H1 (cell line): ENCODE results near the gene C1QTNF7. TPM values are rescaled to one million over a fixed set of nuclear protein-coding genes. Genes with fewer than 3 reads are reported as not detected.

Experiments
- CTCF ChIA-PET: fragments of 300-600 bp; sonication (Branson Sonifier 250); formaldehyde crosslinking; loops from one replicate; lab custom pipeline; 2021; ENCODE audit not compliant: partially characterized antibody; lab: Charles Lee
- POLR2A ChIA-PET: fragments of 300-600 bp; sonication (Branson Sonifier 250); formaldehyde crosslinking; loops from one replicate; lab custom pipeline; 2021; ENCODE audit warnings: inconsistent platforms; ENCODE audit not compliant: partially characterized antibody; lab: Charles Lee
- DNase-seq, 2 experiments: peaks; one replicate each; pipeline versions ENCODE4 v3.0.0 to v3.0.0-alpha.2; 2010 to 2022; ENCODE audit warnings: low spot score in 2 of 2, low read depth in 1 of 2, mixed read lengths in 1 of 2
- FAIRE-seq: peaks from 2 replicates; lab custom pipeline; 2011; peaks lifted over from hg19 to GRCh38; lab: Jason Lieb, UNC
- H2AFZ ChIP-seq: 2 replicates; pipeline ENCODE4 v1.8.1; 2012; ENCODE audit warnings: low read length, inconsistent platforms
- H2AK5ac ChIP-seq: 2 replicates; pipeline ENCODE4 v1.6.1; 2013; ENCODE audit warnings: low read depth, low read length
- H2BK120ac ChIP-seq: replicated peaks from 2 replicates; pipeline ENCODE3; 2013; ENCODE audit warnings: low read depth, low read length, inconsistent platforms
- H2BK12ac ChIP-seq: 2 replicates; pipeline ENCODE4 v1.6.1; 2013; ENCODE audit warnings: low read depth, low read length
- H2BK15ac ChIP-seq: 2 replicates; pipeline ENCODE4 v1.6.1; 2013; ENCODE audit warnings: low read length
- H2BK20ac ChIP-seq: 2 replicates; pipeline ENCODE4 v1.6.1; 2013; ENCODE audit warnings: low read length
- H2BK5ac ChIP-seq: 2 replicates; pipeline ENCODE4 v1.6.1; 2013; ENCODE audit warnings: low read depth, low read length
- H3K14ac ChIP-seq: 2 replicates; pipeline ENCODE4 v1.6.1; 2013; ENCODE audit warnings: inconsistent platforms; ENCODE audit not compliant: insufficient read length
- H3K18ac ChIP-seq: 2 replicates; pipeline ENCODE4 v1.6.1; 2013; ENCODE audit warnings: low read length; ENCODE audit errors: extremely low read depth
- H3K23ac ChIP-seq: 2 replicates; pipeline ENCODE4 v1.6.1; 2013; ENCODE audit warnings: inconsistent platforms; ENCODE audit not compliant: insufficient read length
- H3K23me2 ChIP-seq: 2 replicates; pipeline ENCODE4 v1.6.1; 2013; ENCODE audit warnings: low read depth, low read length
- H3K27ac ChIP-seq: 2 replicates; pipeline ENCODE4 v1.6.1; 2011; ENCODE audit warnings: low read depth, low read length, inconsistent platforms
- H3K27me3 ChIP-seq, 4 experiments: replicated peaks in 1 of 4; 1 replicate in 1 of 4; 2 replicates in 3 of 4; pipeline versions ENCODE4 v1.6.1 to v1.8.1; 2011 to 2013; ENCODE audit warnings: low read length in 3 of 4, mild to moderate bottlenecking in 3 of 4, inconsistent platforms in 2 of 4, mixed read lengths in 2 of 4, moderate library complexity in 1 of 4; ENCODE audit not compliant: control insufficient read depth in 3 of 4, insufficient read depth in 3 of 4; ENCODE audit errors: extremely low read depth in 1 of 4
- H3K36me3 ChIP-seq, 4 experiments: 2 replicates each; pipeline versions ENCODE4 v1.6.1 to v1.8.1; 2011 to 2013; ENCODE audit warnings: mild to moderate bottlenecking in 4 of 4, low read length in 3 of 4, moderate library complexity in 2 of 4, control low read depth in 1 of 4, inconsistent platforms in 1 of 4; ENCODE audit not compliant: insufficient read depth in 4 of 4, control insufficient read depth in 2 of 4
- H3K4ac ChIP-seq: replicated peaks from 2 replicates; pipeline ENCODE3; 2013; ENCODE audit warnings: low read length, low read depth, mixed read lengths, inconsistent platforms; ENCODE audit not compliant: insufficient read length
- H3K4me1 ChIP-seq, 4 experiments: replicated peaks in 1 of 4; 1 replicate in 1 of 4; 2 replicates in 3 of 4; pipeline versions ENCODE4 v1.6.1 to v1.8.1; 2011 to 2013; ENCODE audit warnings: low read length in 3 of 4, inconsistent platforms in 2 of 4, mixed read lengths in 1 of 4; ENCODE audit not compliant: insufficient read depth in 4 of 4, control insufficient read depth in 3 of 4
- H3K4me2 ChIP-seq, 2 experiments: 2 replicates each; pipeline versions ENCODE4 v1.6.1 to v1.8.1; 2011 to 2013; ENCODE audit warnings: low read depth in 2 of 2, low read length in 2 of 2, control low read depth in 1 of 2, inconsistent platforms in 1 of 2, mild to moderate bottlenecking in 1 of 2; ENCODE audit not compliant: insufficient read depth in 1 of 2
- H3K4me3 ChIP-seq, 4 experiments: fragments of 200-600, 300-600 bp in 1 of 4; sonication (generic), shearing (Covaris generic), sonication (Bioruptor Twin) in 1 of 4; 2 replicates each; pipeline versions ENCODE4 v1.5.1 to v1.8.1; 2011 to 2016; ENCODE audit warnings: low read length in 4 of 4, low read depth in 3 of 4, control low read depth in 2 of 4, inconsistent platforms in 2 of 4, mild to moderate bottlenecking in 2 of 4, mixed read lengths in 1 of 4, moderate library complexity in 1 of 4; ENCODE audit not compliant: insufficient read depth in 2 of 4; ENCODE audit errors: extremely low read depth in 1 of 4
- H3K56ac ChIP-seq: replicated peaks from 2 replicates; pipeline ENCODE3; 2013; ENCODE audit warnings: low read depth, mild to moderate bottlenecking, mixed read lengths, low read length, inconsistent platforms; ENCODE audit not compliant: insufficient read length
- H3K79me1 ChIP-seq: 2 replicates; pipeline ENCODE4 v1.6.1; 2013; ENCODE audit warnings: low read depth, low read length, control low read depth
- H3K79me2 ChIP-seq, 2 experiments: 2 replicates each; pipeline versions ENCODE4 v1.6.1 to v1.8.1; 2012 to 2013; ENCODE audit warnings: low read length in 2 of 2, mild to moderate bottlenecking in 2 of 2, inconsistent platforms in 1 of 2; ENCODE audit not compliant: insufficient read depth in 2 of 2, control insufficient read depth in 1 of 2
- H3K9ac ChIP-seq, 4 experiments: replicated peaks in 1 of 4; 1 replicate in 1 of 4; 2 replicates in 3 of 4; pipeline versions ENCODE4 v1.6.1 to v1.8.1; 2011 to 2013; ENCODE audit warnings: low read depth in 3 of 4, low read length in 3 of 4, control low read depth in 2 of 4, mild to moderate bottlenecking in 2 of 4, moderate library complexity in 2 of 4, inconsistent platforms in 1 of 4; ENCODE audit errors: extremely low read depth in 1 of 4
- H3K9me3 ChIP-seq, 2 experiments: 2 replicates each; pipeline versions ENCODE4 v1.6.1 to v1.8.1; 2012 to 2013; ENCODE audit warnings: mild to moderate bottlenecking in 2 of 2, moderate library complexity in 2 of 2, control low read depth in 1 of 2, inconsistent platforms in 1 of 2, low read depth in 1 of 2, low read length in 1 of 2, mixed read lengths in 1 of 2; ENCODE audit not compliant: insufficient read depth in 2 of 2
- H4K20me1 ChIP-seq, 2 experiments: replicated peaks in 1 of 2; 2 replicates each; pipeline versions ENCODE3 to v1.8.1; 2011 to 2013; ENCODE audit warnings: inconsistent platforms in 2 of 2, low read length in 2 of 2, mild to moderate bottlenecking in 1 of 2; ENCODE audit not compliant: insufficient read depth in 2 of 2, control insufficient read depth in 1 of 2
- H4K5ac ChIP-seq: 2 replicates; pipeline ENCODE4 v1.6.1; 2013; ENCODE audit warnings: low read length, low read depth, mixed read lengths, inconsistent platforms; ENCODE audit not compliant: insufficient read length
- H4K8ac ChIP-seq: 2 replicates; pipeline ENCODE4 v1.8.0; 2013; ENCODE audit warnings: mild to moderate bottlenecking, moderate library complexity, low read length, inconsistent platforms; ENCODE audit not compliant: insufficient read depth; ENCODE audit errors: extremely low read depth
- H4K91ac ChIP-seq: replicated peaks from 2 replicates; pipeline ENCODE3; 2013; ENCODE audit warnings: low read length, mixed read lengths, inconsistent platforms; ENCODE audit not compliant: insufficient read length
- KDM5A ChIP-seq: fragments of 200-600 bp; IDR thresholded peaks from 2 replicates; pipeline ENCODE4 v1.7.1; 2012; ENCODE audit warnings: mild to moderate bottlenecking, low read length, inconsistent platforms, mixed read lengths
- POU5F1 ChIP-seq: IDR thresholded peaks from 2 replicates; pipeline ENCODE4 v1.6.1; 2011; ENCODE audit warnings: low read depth, mild to moderate bottlenecking, low read length, moderate library complexity
- RAD21 ChIP-seq, 2 experiments: IDR thresholded peaks in 1 of 2; conservative IDR thresholded peaks in 1 of 2; 2 replicates each; pipeline ENCODE4 v1.6.1; 2011; ENCODE audit warnings: low read depth in 2 of 2, low read length in 2 of 2, improper control_type of control experiment in 1 of 2, inconsistent platforms in 1 of 2, mild to moderate bottlenecking in 1 of 2, moderate library complexity in 1 of 2
- RNF2 ChIP-seq: fragments of 200-900, 300-1000 bp; sonication (generic); IDR thresholded peaks from 2 replicates; pipeline ENCODE4 v1.7.1; 2016; ENCODE audit warnings: borderline replicate concordance, low read depth, mild to moderate bottlenecking, antibody characterized with exemption, low read length; ENCODE audit not compliant: poor library complexity, severe bottlenecking; ENCODE audit errors: missing control alignments
- WGBS, 2 experiments: shearing (Covaris generic) in 1 of 2; methylation state at CpG; one replicate each; pipeline versions ENCODE4 v1.1.6 to v1.1.7; 2013 to 2015; ENCODE audit warnings: low lambda C conversion rate in 2 of 2, mixed read lengths in 2 of 2, inconsistent platforms in 1 of 2, low coverage in 1 of 2, missing lambda C conversion rate in 1 of 2; ENCODE audit not compliant: insufficient replicate concordance in 2 of 2, insufficient coverage in 1 of 2, insufficient read length in 1 of 2; ENCODE audit errors: extremely low coverage in 1 of 2, missing lambda C conversion rate in 1 of 2; 5-methylcytosine and 5-hydroxymethylcytosine counted together
- polyA plus RNA-seq, 7 experiments: library from polyadenylated mRNA; depleted of rRNA in 3 of 7; stranded (reverse) in 5 of 7; unstranded in 2 of 7; fragments of >200 nt in 5 of 7; fragments of 200-250 nt in 2 of 7; gene quantifications; 1 replicate in 5 of 7; 2 replicates in 1 of 7; 4 replicates in 1 of 7; pipeline versions ENCODE4 v1.2.1 to v1.2.3, GENCODE V29; 2011 to 2013; ENCODE audit warnings: missing spikeins in 2 of 7, mixed read lengths in 2 of 7
- total RNA-seq: library from RNA; stranded (reverse); fragmentation: NEBNext Ultra II Directional; extraction: Animal tissue kit (Norgen Biotek cat#: 25700); gene quantifications from 2 replicates; pipeline ENCODE4 v1.2.1, GENCODE V29; 2021
- TF ChIP-seq, protein P1 (sequence below): IDR thresholded peaks from 2 replicates; pipeline ENCODE4 v1.6.1; 2012; ENCODE audit warnings: low read length, inconsistent platforms

Gene C1QTNF7
- total and polyA plus RNA-seq, 2 of the 8 experiments (the other 6 are each of a cell fraction or from before 2014, with no cell fraction given): not detected

DNA sequence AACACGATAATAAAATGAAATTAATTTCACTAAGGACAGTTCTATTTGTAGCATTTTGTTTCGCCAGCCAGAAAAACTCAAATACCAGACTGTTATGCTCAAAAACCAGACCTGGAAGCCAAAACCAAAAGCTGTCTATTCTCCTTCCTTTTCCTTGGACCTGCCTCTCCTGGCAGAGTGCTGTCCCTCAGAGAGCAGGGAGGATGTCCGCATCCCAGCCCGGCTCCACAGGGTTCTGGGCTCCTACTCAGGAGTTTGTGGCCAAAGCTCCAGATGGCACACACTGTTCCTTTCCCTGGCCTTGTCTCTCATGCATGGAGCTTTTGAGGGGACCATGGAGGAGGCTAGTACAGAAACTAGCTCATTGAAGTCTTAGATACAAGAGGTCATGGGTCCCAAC, 41.9 kb upstream of the C1QTNF7 start:
- no peaks in the 10 kb centered on the region for H3K27me3 ChIP-seq
- no peak overlapping the region for H2BK12ac ChIP-seq
- H2BK15ac ChIP-seq: no peak overlapping the region
- H3K27ac ChIP-seq: no peak overlapping the region
- no peak for FAIRE-seq
- H3K4me3 ChIP-seq: no peak overlapping the region
- no peak overlapping the region for H4K5ac ChIP-seq
- H3K4me2 ChIP-seq: no peak overlapping the region
- no peak overlapping the region for H3K56ac ChIP-seq
- H3K36me3 ChIP-seq: no peaks in the 10 kb centered on the region
- H3K9me3 ChIP-seq: no peaks in the 10 kb centered on the region
- no peak overlapping the region for H4K8ac ChIP-seq
- peaks cover 0 to 4% (median 0%) of the 10 kb centered on the region in 4 experiments; a peak in 1 of 7 replicates for H3K4me1 ChIP-seq
- H2BK120ac ChIP-seq: no peak overlapping the region
- no peak overlapping the region for H3K18ac ChIP-seq
- H2BK5ac ChIP-seq: no peak overlapping the region
- ChIA-PET POLR2A (no interaction called here), CTCF (interaction anchor here (1.2 to 4.5 kb wide), 5 partner anchors 11 to 155 kb away, joined by 3 to 42 read pairs (median 5); no protein-coding TSS in a partner anchor)
- no peak overlapping the region for H2AK5ac ChIP-seq
- WGBS, 2 experiments: 95% methylated on average over 4 of the region's 4 CpGs; no CpG with 5 or more reads in 1 of the 2 experiments
- H3K14ac ChIP-seq: no peak overlapping the region
- H2AFZ ChIP-seq: no peak overlapping the region
- H2BK20ac ChIP-seq: no peak overlapping the region
- no peak overlapping the region for H3K4ac ChIP-seq
- H4K91ac ChIP-seq: no peak overlapping the region
- no peak for DNase-seq
- H3K79me2 ChIP-seq: no peaks in the 10 kb centered on the region
- no peak overlapping the region for H3K23ac ChIP-seq
- H3K23me2 ChIP-seq: no peaks in the 10 kb centered on the region
- no peaks in the 10 kb centered on the region for H3K79me1 ChIP-seq
- no peaks in the 10 kb centered on the region for H4K20me1 ChIP-seq
- H3K9ac ChIP-seq: no peak overlapping the region
- TF ChIP-seq, protein P1, sequence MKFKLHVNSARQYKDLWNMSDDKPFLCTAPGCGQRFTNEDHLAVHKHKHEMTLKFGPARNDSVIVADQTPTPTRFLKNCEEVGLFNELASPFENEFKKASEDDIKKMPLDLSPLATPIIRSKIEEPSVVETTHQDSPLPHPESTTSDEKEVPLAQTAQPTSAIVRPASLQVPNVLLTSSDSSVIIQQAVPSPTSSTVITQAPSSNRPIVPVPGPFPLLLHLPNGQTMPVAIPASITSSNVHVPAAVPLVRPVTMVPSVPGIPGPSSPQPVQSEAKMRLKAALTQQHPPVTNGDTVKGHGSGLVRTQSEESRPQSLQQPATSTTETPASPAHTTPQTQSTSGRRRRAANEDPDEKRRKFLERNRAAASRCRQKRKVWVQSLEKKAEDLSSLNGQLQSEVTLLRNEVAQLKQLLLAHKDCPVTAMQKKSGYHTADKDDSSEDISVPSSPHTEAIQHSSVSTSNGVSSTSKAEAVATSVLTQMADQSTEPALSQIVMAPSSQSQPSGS: no peak
- no peak for TF ChIP-seq POU5F1
- TF ChIP-seq RNF2: no peak
- no peak for TF ChIP-seq KDM5A
- TF ChIP-seq RAD21 (IDR thresholded peaks at IDR 0.05 in 1 of 2, conservative IDR thresholded peaks at IDR 0.05 in 1 of 2; ENCODE audit: low read depth in 2 of 2, low read length in 2 of 2): no peak
